Body of pancreas (tissue), 4 donors: ENCODE results near the gene TOMM7.

Source experiments
- CTCF ChIP-seq, 7 experiments: fragments of 450-650 bp in 4 of 7; fragments of 200-600 bp in 3 of 7; sonication (generic) in 3 of 7; IDR thresholded peaks; one replicate each; pipeline ENCODE4 v1.5.1; 2016 to 2019; ENCODE audit warnings: antibody characterized with exemption in 7 of 7
- POLR2A ChIP-seq, 3 donors: fragments of 450-650 bp; IDR thresholded peaks; one replicate each; pipeline ENCODE4 v1.6.1; 2016; ENCODE audit warnings: antibody characterized with exemption in 3 of 3, mild to moderate bottlenecking in 2 of 3

DNA sequence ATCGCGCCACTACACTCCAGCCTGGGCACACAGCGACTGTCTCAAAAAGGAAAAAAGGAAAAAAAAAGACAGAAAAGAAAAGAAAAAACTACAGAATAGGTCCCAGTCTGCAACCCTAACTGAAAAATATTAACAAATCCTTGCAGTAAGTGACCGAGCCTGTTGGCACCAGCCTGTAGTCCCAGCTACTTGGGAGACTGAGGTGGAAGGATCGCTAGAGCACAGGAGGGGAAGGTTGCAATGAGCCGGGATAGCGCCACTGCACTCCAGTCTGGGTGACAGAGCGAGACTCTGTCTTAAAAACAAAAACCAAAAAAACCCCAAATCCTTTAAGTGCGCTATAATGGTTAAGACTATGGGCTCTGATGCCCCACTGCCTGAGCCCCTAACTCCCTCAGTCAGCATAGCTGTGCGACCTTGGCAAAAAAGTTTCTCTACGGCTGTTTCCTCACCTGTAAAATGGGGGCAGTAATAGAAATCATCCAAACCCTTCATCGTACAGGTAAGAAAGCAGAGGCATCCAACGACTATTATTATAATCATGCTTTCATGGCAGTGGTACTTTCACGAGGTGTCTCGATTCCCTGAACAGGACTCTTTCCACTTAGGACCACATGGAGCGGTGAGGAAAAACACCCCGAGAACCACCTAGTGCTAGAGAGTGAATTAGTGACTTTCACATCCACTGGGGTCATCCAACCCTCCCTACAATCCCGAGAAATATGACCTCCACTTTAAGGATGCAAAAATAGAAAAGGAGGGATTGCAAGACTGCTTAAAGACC lies 755 bp downstream of the TOMM7 start:
- TF ChIP-seq CTCF (IDR thresholded peaks at IDR 0.05) = no peak
- peak in 1 of 3 donors; percentile 11 for TF ChIP-seq POLR2A (IDR thresholded peaks at IDR 0.05)
